ENCODE measurements around the gene TM9SF3.

GRCh38 chr10:96588060-96588554 lies 1.3 kb upstream of the TM9SF3 start:
- TF ChIP-seq, protein P1, sequence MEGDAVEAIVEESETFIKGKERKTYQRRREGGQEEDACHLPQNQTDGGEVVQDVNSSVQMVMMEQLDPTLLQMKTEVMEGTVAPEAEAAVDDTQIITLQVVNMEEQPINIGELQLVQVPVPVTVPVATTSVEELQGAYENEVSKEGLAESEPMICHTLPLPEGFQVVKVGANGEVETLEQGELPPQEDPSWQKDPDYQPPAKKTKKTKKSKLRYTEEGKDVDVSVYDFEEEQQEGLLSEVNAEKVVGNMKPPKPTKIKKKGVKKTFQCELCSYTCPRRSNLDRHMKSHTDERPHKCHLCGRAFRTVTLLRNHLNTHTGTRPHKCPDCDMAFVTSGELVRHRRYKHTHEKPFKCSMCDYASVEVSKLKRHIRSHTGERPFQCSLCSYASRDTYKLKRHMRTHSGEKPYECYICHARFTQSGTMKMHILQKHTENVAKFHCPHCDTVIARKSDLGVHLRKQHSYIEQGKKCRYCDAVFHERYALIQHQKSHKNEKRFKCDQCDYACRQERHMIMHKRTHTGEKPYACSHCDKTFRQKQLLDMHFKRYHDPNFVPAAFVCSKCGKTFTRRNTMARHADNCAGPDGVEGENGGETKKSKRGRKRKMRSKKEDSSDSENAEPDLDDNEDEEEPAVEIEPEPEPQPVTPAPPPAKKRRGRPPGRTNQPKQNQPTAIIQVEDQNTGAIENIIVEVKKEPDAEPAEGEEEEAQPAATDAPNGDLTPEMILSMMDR (IDR thresholded peaks at IDR 0.05; ENCODE audit: insufficient read depth, low read length, poor library complexity, severe bottlenecking), result no peak
- no peak for TF ChIP-seq EZH2phosphoT487 (conservative IDR thresholded peaks at IDR 0.05; ENCODE audit: low read length)
